Thoracic aorta endothelial cell (primary cell): ENCODE data around the gene SWSAP1. TPM values are rescaled to one million over a fixed set of nuclear protein-coding genes. Genes with fewer than 3 reads are reported as not detected.

Experiments used
- small RNA-seq: library from RNA; depleted of rRNA; stranded (forward); fragments of <200 nt; gene quantifications from one replicate; pipeline ENCODE3, GENCODE V24; 2012
- total RNA-seq: library from RNA; depleted of rRNA; stranded (reverse); fragments of >200 nt; gene quantifications from 2 replicates; pipeline ENCODE4 v1.2.3, GENCODE V29; 2012

The SWSAP1 gene
- 0.80 and 1.2 TPM in 2 replicates for total RNA-seq

DNA sequence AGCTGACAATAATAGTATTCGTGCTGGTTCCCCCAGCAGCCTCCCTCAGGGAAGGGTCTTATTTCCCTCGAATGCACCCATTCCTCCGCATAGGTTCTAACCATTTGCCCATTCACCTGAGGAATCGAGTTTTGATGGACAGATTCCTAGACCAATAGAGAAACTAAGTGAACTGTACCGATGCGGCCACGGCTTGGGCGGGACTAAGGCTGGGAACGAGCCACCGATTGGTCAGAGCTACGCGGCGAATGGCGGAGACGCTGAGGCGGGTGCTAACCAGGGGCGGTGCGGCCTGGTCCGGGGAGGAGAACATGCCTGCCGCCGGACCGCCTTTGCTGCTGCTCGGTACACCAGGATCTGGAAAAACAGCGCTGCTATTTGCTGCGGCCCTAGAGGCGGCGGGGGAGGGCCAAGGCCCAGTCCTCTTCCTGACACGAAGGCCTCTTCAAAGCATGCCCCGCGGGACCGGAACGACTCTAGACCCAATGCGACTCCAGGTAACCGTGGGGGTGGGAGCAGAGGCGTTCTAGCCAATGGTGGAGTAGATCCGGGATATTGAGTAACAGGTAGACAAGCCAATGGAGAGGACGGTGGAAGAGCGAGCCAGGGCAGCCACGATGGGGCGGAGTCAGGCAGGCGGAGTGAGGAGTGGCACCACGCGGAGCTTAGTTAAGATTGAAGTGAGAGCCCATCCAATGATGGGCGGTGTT lies at the start of gene SWSAP1:
TSS of gene SWSAP1 (plus strand) at position 234 of the 710 bp plus-strand sequence. CDS start at position 249, 15 bp downstream.

GRCh38 chr19:11339254-11340098 lies 35.0 kb upstream of the SWSAP1 start, which contains the start of gene RAB3D:
Gene RAB3D (minus strand): TSS chr19:11339657. CDS start chr19:11337399, 2,258 bp downstream.

GRCh38 chr19:11346104-11346940 lies 28.1 kb upstream of the SWSAP1 start, which contains the start of the genes CCDC159 and TMEM205:
Gene CCDC159 (plus strand): TSS chr19:11346519. CDS start chr19:11346607, 88 bp downstream.
Gene TMEM205 (minus strand): TSS chr19:11346268. CDS start chr19:11345619, 649 bp downstream.

DNA sequence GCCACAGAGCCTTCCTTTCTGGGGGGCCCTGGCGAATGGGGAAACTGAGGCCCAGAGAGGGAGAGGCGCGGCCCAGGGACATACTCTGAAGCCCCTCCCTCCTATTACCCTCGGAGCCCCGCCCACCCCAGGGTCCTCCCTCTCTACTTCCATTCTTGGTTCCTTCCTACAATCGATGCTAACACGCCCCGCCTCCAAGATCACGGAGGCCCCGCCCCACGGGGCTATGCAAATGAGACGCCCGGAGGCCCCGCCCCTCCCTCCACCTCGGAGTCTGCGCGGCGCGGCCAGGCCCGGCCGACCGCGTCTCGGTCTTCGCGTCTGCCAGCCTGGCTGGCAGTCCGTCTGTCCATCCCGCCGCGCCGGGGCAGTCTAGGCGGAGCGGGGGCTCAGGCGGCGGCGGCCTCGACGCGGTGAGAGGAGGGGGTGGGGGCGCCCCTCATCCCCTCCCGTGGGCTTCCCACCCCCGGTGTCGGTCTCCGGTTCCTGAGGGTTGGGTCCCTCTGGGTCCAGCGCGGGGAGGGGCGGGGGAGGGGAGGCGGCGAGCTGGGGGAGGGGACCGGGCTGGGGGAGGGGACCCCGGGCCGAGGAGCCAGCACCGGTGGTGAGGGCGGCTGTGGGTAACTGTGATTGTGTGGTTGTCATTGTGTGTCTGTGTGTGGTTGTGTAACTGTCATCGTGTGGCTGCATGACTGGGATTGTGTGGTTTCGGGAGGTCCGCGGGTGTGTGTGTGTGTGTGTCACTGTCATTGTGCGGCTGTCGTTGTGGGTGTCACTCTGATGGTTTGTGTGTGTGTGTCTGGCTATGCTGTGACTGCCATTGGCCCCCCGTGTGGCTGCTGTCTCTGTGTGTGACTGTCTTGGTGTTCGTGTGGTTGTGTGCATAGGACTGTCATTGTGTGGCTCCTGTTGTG lies 19.0 kb upstream of the SWSAP1 start, which contains the start of gene PLPPR2:
TSS of gene PLPPR2 (plus strand) at position 273 of the 914 bp plus-strand sequence. CDS start 2,242 bp downstream, outside the sequence.

DNA sequence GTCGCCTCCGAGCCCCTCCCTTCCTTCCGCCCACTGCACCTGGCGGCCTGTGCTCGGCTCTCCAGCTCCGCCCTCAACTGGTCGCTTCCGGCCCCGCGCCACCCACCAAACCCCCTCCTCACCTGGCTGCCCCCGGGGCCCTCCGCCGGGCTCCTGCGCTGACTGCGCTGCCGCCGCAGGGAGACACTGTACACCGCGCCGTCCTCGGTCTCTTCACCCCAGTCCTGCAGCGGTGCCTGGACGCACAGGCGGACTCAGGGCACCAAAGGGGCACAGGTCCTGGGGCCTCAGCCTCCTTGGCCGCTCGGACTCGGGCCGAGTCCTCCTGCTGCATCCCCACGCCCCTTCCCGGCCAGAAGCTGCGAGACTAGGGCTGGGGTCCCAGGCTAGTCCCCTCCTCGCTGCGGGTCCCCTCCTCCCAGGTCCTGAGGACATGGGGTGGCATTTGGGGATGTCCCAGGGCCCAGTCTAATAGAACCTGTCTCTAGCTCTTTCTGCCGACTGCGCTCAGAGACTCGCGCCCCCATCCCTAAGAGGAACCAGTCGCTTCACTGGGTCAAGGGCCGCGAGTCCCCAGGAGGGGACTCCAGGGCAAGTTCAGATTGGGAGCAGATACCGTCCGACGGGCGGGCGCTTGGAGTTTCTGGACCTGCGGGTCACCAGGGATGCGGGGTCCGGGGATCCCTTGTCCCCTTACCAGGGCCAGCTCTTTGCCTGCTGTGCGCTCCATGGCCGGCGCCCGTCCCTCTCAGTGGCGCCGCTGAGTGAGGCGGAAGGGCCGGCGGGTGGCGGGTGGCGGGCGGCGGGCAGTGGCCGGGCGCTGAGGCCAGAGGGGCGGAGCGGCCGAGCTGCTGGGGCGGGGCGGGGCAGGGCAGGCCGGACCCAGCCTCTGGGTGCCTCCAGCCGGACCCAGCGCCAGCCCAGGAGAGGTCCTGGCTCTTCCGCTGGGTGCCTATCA lies 44.4 kb downstream of the SWSAP1 start, which contains the start of gene RGL3:
TSS of gene RGL3 (minus strand) at position 766 of the 958 bp plus-strand sequence. CDS start at position 730, 36 bp downstream.

Small RNA genes within 50 kb of the gene (small RNA-seq; reads per million reads assigned to genes)
- not detected for gene RF00019

Other genes with a start within 250 kb of the SWSAP1 start
- 53.2 and 79.5 TPM in 2 replicates for gene SPC24, start 218.9 kb upstream of the SWSAP1 start, total RNA-seq
- 53.1 and 70.1 TPM in 2 replicates for gene KANK2, start 177.1 kb upstream of the SWSAP1 start, total RNA-seq
- not detected in 2 replicates for gene ANGPTL8, start 135.0 kb upstream of the SWSAP1 start, total RNA-seq
- 113 and 160 TPM in 2 replicates for gene DOCK6, start 112.1 kb upstream of the SWSAP1 start, total RNA-seq
- not detected in 2 replicates for gene TSPAN16, start 78.5 kb upstream of the SWSAP1 start, total RNA-seq
- gene RAB3D, start 35.0 kb upstream of the SWSAP1 start, total RNA-seq, result 44.4 and 51.0 TPM in 2 replicates
- gene TMEM205, start 28.4 kb upstream of the SWSAP1 start, total RNA-seq, result 97.9 and 112 TPM in 2 replicates
- 7.6 and 9.6 TPM in 2 replicates for gene CCDC159, start 28.1 kb upstream of the SWSAP1 start, total RNA-seq
- gene PLPPR2, start 19.2 kb upstream of the SWSAP1 start, total RNA-seq, result 10.0 and 11.3 TPM in 2 replicates
- gene EPOR, start 9.6 kb downstream of the SWSAP1 start, total RNA-seq, result 7.7 and 9.0 TPM in 2 replicates
- 2.9 and 3.9 TPM in 2 replicates for gene RGL3, start 44.6 kb downstream of the SWSAP1 start, total RNA-seq
- 0.50 TPM in 1 of 2 replicates, not detected in the other for gene ODAD3, start 60.5 kb downstream of the SWSAP1 start, total RNA-seq
- 120 and 121 TPM in 2 replicates for gene PRKCSH, start 61.0 kb downstream of the SWSAP1 start, total RNA-seq
- not detected in 2 replicates for gene ELAVL3, start 106.4 kb downstream of the SWSAP1 start, total RNA-seq
- gene ZNF653, start 131.2 kb downstream of the SWSAP1 start, total RNA-seq, result 3.9 and 4.0 TPM in 2 replicates
- 25.7 and 31.1 TPM in 2 replicates for gene ECSIT, start 154.5 kb downstream of the SWSAP1 start, total RNA-seq
- gene CNN1, start 164.2 kb downstream of the SWSAP1 start, total RNA-seq, result 0.13 TPM in 1 of 2 replicates, not detected in the other
- gene ELOF1, start 184.6 kb downstream of the SWSAP1 start, total RNA-seq, result 25.1 and 27.8 TPM in 2 replicates
- gene ACP5, start 203.0 kb downstream of the SWSAP1 start, total RNA-seq, result not detected in 2 replicates
- gene ZNF627, start 222.8 kb downstream of the SWSAP1 start, total RNA-seq, result 17.6 and 18.6 TPM in 2 replicates